DND-41 (cell line): ENCODE measurements around the gene MYLK2.
A peak's percentile ranks its signal among the peaks of the same experiment; 100 is the strongest.

Experiments used
- ATAC-seq: fragments of 200-7000 bp; cut with Tn5 transposase; 3 replicates; pipeline ENCODE4 v1.9.1; 2021; ENCODE audit warnings: low read depth; ENCODE audit not compliant: insufficient read depth
- DNase-seq: peaks from one replicate; pipeline ENCODE4 v3.0.0-alpha.2; 2020
- H2AFZ ChIP-seq: 2 replicates; pipeline ENCODE4 v1.6.0; 2012; ENCODE audit warnings: low read depth, low read length
- H3K27ac ChIP-seq: 2 replicates; pipeline ENCODE4 v1.5.1; 2012; ENCODE audit warnings: low read length, inconsistent platforms
- H3K27me3 ChIP-seq: fragments of 200-600 bp; sonication (generic); 2 replicates; pipeline ENCODE4 v1.6.0; 2012; ENCODE audit warnings: low read length, mild to moderate bottlenecking, inconsistent platforms; ENCODE audit not compliant: insufficient read depth, poor library complexity
- H3K36me3 ChIP-seq: 2 replicates; pipeline ENCODE4 v1.5.1; 2012; ENCODE audit warnings: low read length, inconsistent platforms; ENCODE audit not compliant: insufficient read depth
- H3K4me1 ChIP-seq: 2 replicates; pipeline ENCODE4 v1.5.1; 2012; ENCODE audit warnings: mild to moderate bottlenecking, low read length; ENCODE audit not compliant: insufficient read depth
- H3K4me2 ChIP-seq: 2 replicates; pipeline ENCODE4 v1.6.0; 2012; ENCODE audit warnings: mild to moderate bottlenecking, moderate library complexity, low read length, inconsistent platforms; ENCODE audit not compliant: insufficient read depth
- H3K4me3 ChIP-seq, 2 experiments: fragments of 200-600 bp in 1 of 2; shearing (Covaris generic) in 1 of 2; 2 replicates each; pipeline ENCODE4 v1.5.1; 2012 to 2016; ENCODE audit warnings: inconsistent platforms in 2 of 2, low read length in 2 of 2, mild to moderate bottlenecking in 2 of 2, low read depth in 1 of 2, moderate library complexity in 1 of 2
- H3K79me2 ChIP-seq: 2 replicates; pipeline ENCODE4 v1.6.0; 2012; ENCODE audit warnings: low read length, inconsistent platforms; ENCODE audit not compliant: insufficient read depth
- H3K9ac ChIP-seq: 2 replicates; pipeline ENCODE4 v1.6.0; 2012; ENCODE audit warnings: low read depth, mild to moderate bottlenecking, inconsistent platforms, low read length, moderate library complexity
- H3K9me3 ChIP-seq: 2 replicates; pipeline ENCODE4 v1.5.1; 2012; ENCODE audit warnings: low read length, moderate library complexity, mild to moderate bottlenecking, inconsistent platforms; ENCODE audit not compliant: insufficient read depth, severe bottlenecking
- H4K20me1 ChIP-seq: 2 replicates; pipeline ENCODE4 v1.6.0; 2012; ENCODE audit warnings: low read length; ENCODE audit not compliant: insufficient read depth
- EZH2 ChIP-seq: IDR thresholded peaks from 3 replicates; pipeline ENCODE4 v1.6.1; 2012; ENCODE audit warnings: borderline replicate concordance, low read depth, mild to moderate bottlenecking, moderate library complexity, low read length, inconsistent platforms; ENCODE audit not compliant: severe bottlenecking
- TF ChIP-seq, protein P1 (sequence below): IDR thresholded peaks from 2 replicates; pipeline ENCODE4 v1.5.1; 2012; ENCODE audit warnings: borderline replicate concordance, low read length, moderate library complexity, mild to moderate bottlenecking; ENCODE audit not compliant: poor library complexity, severe bottlenecking; ENCODE audit errors: extremely low read depth

Gene MYLK2

DNA sequence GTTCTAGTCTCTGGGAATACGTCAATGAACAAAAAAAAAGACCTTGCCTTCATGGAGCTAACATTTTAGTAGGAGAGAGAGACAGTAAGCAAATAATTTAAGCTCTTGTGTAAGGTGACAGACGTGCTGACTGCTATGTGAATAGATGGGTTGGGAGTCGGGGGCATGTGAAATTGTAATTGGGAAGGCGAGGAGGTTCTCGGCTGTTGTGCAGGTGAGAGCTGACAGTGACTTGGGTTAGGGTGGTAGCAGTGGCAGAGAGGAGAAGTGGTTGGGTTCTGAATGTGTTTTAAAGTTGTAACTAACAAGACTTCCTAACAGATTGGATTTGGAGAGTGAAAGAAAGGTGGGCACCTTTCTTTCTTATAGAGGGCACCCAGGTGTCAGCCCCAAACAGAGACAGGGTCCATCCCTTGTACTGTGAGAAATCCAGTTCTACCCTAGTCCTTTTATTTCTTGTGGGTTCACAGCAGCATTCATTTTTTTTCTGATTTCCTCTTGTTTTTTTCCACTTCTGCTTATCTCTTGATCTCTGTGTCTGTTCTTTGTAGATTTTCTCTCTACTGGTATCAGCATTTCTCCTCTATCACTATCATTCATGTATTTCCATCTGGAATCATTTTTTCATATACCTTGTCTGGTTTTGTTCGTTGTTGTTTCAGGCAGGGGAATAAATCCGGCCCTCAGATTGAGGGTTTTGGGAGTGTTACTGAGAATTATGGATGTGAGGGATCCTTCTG is 15.4 kb upstream of the MYLK2 start:
- H3K9ac ChIP-seq: no peak overlapping the region
- H3K79me2 ChIP-seq: no peaks in the 10 kb centered on the region
- no peaks in the 10 kb centered on the region for H3K27me3 ChIP-seq
- no peaks in the 10 kb centered on the region for H4K20me1 ChIP-seq
- TF ChIP-seq EZH2: no peak
- TF ChIP-seq, protein P1, sequence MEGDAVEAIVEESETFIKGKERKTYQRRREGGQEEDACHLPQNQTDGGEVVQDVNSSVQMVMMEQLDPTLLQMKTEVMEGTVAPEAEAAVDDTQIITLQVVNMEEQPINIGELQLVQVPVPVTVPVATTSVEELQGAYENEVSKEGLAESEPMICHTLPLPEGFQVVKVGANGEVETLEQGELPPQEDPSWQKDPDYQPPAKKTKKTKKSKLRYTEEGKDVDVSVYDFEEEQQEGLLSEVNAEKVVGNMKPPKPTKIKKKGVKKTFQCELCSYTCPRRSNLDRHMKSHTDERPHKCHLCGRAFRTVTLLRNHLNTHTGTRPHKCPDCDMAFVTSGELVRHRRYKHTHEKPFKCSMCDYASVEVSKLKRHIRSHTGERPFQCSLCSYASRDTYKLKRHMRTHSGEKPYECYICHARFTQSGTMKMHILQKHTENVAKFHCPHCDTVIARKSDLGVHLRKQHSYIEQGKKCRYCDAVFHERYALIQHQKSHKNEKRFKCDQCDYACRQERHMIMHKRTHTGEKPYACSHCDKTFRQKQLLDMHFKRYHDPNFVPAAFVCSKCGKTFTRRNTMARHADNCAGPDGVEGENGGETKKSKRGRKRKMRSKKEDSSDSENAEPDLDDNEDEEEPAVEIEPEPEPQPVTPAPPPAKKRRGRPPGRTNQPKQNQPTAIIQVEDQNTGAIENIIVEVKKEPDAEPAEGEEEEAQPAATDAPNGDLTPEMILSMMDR: no peak
- no peaks in the 10 kb centered on the region for H3K9me3 ChIP-seq
- DNase-seq (no peak), ATAC-seq (peak; percentile 46)
- H2AFZ ChIP-seq: no peak overlapping the region
- peaks cover 85% of the 10 kb centered on the region for H3K36me3 ChIP-seq
- no peaks in the 10 kb centered on the region for H3K4me1 ChIP-seq
- 0 out of 2 replicates have a peak overlapping the region, but pooled peaks have one; percentile 33 for H3K27ac ChIP-seq
- no peak overlapping the region for H3K4me3 ChIP-seq
- no peak overlapping the region for H3K4me2 ChIP-seq

DNA sequence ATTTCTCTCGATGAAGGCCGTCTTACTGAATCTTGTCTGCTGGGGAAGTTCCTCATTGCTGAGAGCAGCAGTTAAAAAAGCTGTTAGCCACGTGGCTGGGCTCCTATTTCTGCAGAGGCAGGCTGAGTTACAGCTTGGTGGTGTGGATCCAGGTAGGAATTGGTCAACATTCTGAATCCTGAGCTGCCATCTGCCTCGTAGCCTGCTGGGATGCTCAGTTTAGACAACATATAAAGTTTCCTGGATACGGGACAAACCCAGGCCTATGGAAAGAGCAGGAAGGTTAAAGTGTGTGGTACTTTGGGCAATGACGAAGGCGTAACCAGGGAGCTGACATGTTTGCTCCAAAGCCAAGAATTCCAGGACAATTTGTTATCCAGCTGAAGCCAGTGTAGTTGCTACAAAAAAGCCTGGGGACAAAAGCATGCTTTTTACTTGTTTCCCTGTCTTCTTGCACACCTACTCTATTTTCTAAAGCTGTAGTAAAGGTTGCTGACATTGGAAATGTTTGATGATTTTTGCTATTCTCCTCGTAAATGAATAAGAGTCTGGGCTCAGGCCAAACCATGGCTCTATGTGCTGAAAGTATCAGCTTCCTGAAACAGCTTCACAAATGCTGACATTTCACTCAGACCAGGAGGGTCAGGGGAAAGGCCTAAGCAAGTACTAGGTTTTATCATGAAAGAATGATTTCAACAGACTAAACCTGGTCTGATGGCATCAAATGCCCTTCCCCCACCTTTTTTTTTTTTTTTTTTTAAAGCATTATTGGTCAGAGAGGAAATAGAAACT is 12.4 kb upstream of the MYLK2 start:
- H3K4me3 ChIP-seq: no peak overlapping the region
- no peaks in the 10 kb centered on the region for H3K27me3 ChIP-seq
- H2AFZ ChIP-seq: no peak overlapping the region
- no peak overlapping the region for H3K27ac ChIP-seq
- no peaks in the 10 kb centered on the region for H3K9me3 ChIP-seq
- H3K36me3 ChIP-seq: peaks cover 55% of the 10 kb centered on the region
- no peak for ATAC-seq
- TF ChIP-seq, protein P1: no peak
- TF ChIP-seq EZH2: no peak
- H4K20me1 ChIP-seq: no peaks in the 10 kb centered on the region
- H3K9ac ChIP-seq: no peak overlapping the region
- no peaks in the 10 kb centered on the region for H3K79me2 ChIP-seq
- DNase-seq: no peak
- no peak overlapping the region for H3K4me2 ChIP-seq
- H3K4me1 ChIP-seq: no peaks in the 10 kb centered on the region

DNA sequence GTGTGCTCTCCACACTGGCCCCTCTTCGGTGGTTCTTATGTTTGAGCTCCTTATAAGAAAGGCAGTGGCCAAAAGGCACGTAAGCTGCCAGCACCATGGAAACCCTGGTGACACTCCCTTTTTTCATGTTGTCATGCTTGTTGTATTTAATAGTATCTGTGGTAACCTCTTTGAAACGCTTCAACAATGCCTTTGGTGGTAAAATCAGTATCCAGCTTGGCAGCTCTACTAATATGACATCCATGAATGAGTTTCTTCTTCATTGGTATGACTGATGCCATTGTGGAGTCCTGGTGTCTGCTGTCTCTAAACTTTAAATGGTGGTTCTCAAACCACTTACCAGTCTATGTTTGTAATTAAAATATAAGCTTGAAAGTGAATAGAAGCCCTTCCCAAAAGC is 10.7 kb upstream of the MYLK2 start:
- H3K27me3 ChIP-seq: no peaks in the 10 kb centered on the region
- TF ChIP-seq EZH2: no peak
- TF ChIP-seq, protein P1: no peak

More for the DNA sequence above, 10.7 kb upstream of the MYLK2 start:
- Histone ChIP-seq H3K36me3 (peaks cover 39% of the 10 kb centered on the region), H3K9me3 (no peaks in the 10 kb centered on the region), H3K4me3 (no peak overlapping the region), H3K79me2 (no peaks in the 10 kb centered on the region), H3K27ac (no peak overlapping the region), H3K4me2 (no peak overlapping the region), H2AFZ (no peak overlapping the region), H3K9ac (no peak overlapping the region), H4K20me1 (no peaks in the 10 kb centered on the region), H3K4me1 (no peaks in the 10 kb centered on the region)
- DNase-seq: no peak
- ATAC-seq: no peak
